GM21528 (cell line): Measurements from ENCODE around the gene FANCB.

Source experiments
- ATAC-seq: cut with Tn5 transposase; IDR thresholded peaks from one replicate; pipeline ENCODE4 v1.9.1; 2021; ENCODE audit warnings: mild to moderate bottlenecking, moderate library complexity; ENCODE audit not compliant: unreplicated experiment, low FRiP score

Gene FANCB

GRCh38 chrX:14843666-14844065, 29.2 kb downstream of the FANCB start:
- no peak for ATAC-seq

GRCh38 chrX:14837155-14837554, 35.7 kb downstream of the FANCB start:
- no peak for ATAC-seq

- ATAC-seq: no peak
These were observed 40.3 kb downstream of the FANCB start for GRCh38 chrX:14832586-14832985.

GRCh38 chrX:14832151-14832550, 40.7 kb downstream of the FANCB start:
- no peak for ATAC-seq

- no peak for ATAC-seq
These were observed 43.2 kb downstream of the FANCB start for GRCh38 chrX:14829643-14830042.

- no peak for ATAC-seq
These were observed 46.5 kb downstream of the FANCB start for GRCh38 chrX:14826319-14826718.

- no peak for ATAC-seq
These were observed 47.0 kb downstream of the FANCB start for GRCh38 chrX:14825851-14826250.

- no peak for ATAC-seq
These were observed 53.1 kb downstream of the FANCB start for GRCh38 chrX:14819769-14820168.

- ATAC-seq: no peak
These were observed 55.3 kb downstream of the FANCB start for GRCh38 chrX:14817571-14817970.

GRCh38 chrX:14802943-14803710, 69.7 kb downstream of the FANCB start:
- ATAC-seq: no peak

- ATAC-seq: no peak
These were observed 71.7 kb downstream of the FANCB start for GRCh38 chrX:14801136-14801535.

- ATAC-seq: no peak
These were observed 74.0 kb downstream of the FANCB start for GRCh38 chrX:14798805-14799397.
